ENCODE measurements around the gene SLA2.
"Not testable (repeated sequence)": the region's sequence is repeated elsewhere in the genome, so short reads cannot be mapped to it uniquely, and the experiment has no call there.

SLA2 gene

DNA sequence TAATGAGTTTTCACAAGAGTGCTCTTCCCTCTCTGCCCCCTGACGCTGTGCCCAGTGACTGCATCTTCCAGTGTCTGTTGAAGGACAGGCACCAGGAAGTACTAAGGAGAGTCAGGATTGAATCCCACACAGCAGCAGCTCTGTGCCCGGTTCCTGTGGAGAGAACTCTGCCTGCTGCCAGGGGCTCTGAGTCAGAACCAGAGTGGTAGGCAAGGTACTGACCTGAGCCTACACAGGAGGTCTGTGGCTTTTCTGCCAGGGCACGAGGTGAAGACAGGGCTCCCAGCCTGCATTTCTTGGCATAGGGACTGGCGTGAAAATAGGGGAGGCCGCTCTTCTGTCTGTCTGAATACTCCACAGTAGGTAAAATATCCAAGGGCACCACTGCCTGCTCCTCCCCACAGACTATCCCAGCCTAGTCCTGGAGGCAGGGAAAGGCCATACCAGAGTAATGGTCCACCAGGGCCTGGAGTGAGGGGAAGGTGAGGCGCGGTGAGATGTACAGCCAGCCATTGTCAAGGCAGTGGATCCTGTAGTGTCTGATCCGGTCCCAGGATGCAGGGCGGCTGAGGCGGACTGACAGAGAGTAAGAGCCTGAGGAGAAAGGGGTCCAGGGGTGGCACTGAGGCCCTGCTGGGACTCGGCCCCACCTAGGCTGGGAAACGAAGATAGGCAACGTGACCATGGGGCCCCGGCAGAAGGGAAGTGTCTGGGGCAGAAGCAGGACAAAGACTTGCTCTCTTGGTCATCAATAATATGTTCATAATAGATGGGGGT is 31.0 kb downstream of the SLA2 start:
- Histone ChIP-seq H3K4me3 (ENCODE audit: insufficient read depth, low read length, poor library complexity, severe bottlenecking) (no peak overlapping the region), H3K27ac (ENCODE audit: low read depth, low read length) (no peak overlapping the region), H3K9me2 (replicated peaks; ENCODE audit: insufficient read depth, low read length) (no peaks in the 10 kb centered on the region), H3K4me2 (ENCODE audit: low read depth, low read length, poor library complexity, severe bottlenecking) (no peak overlapping the region), H3K79me2 (ENCODE audit: insufficient read depth, low read length) (no peaks in the 10 kb centered on the region), H3K36me3 (ENCODE audit: low read length) (0 out of 2 replicates have a peak, but pooled peaks cover 6% of the 10 kb centered on the region), H3K9ac (ENCODE audit: low read length) (no peak overlapping the region), H3K9me3 (ENCODE audit: insufficient read depth, low read length) (no peaks in the 10 kb centered on the region), H4K20me1 (ENCODE audit: low read depth, low read length) (no peaks in the 10 kb centered on the region), H2AFZ (ENCODE audit: low read depth, low read length, severe bottlenecking) (no peak overlapping the region), H3K27me3 (ENCODE audit: low read length) (no peaks in the 10 kb centered on the region), H3F3A (ENCODE audit: insufficient read depth) (no peaks in the 10 kb centered on the region)
- TF ChIP-seq CTCF (IDR thresholded peaks at IDR 0.05; ENCODE audit: insufficient read depth, low read length, poor library complexity, severe bottlenecking) (no peak), EZH2phosphoT487 (conservative IDR thresholded peaks at IDR 0.05; ENCODE audit: low read length) (no peak)

GRCh38 chr20:36613974-36614373 is 32.0 kb downstream of the SLA2 start:
- Histone ChIP-seq H3K36me3 (ENCODE audit: low read length) (0 out of 2 replicates have a peak, but pooled peaks cover 6% of the 10 kb centered on the region), H3K4me3 (ENCODE audit: insufficient read depth, low read length, poor library complexity, severe bottlenecking) (no peak overlapping the region), H2AFZ (ENCODE audit: low read depth, low read length, severe bottlenecking) (no peak overlapping the region), H3K9me2 (replicated peaks; ENCODE audit: insufficient read depth, low read length) (no peaks in the 10 kb centered on the region), H3K9me3 (ENCODE audit: insufficient read depth, low read length) (no peaks in the 10 kb centered on the region), H3K9ac (ENCODE audit: low read length) (no peak overlapping the region), H3K4me2 (ENCODE audit: low read depth, low read length, poor library complexity, severe bottlenecking) (no peak overlapping the region), H3K27me3 (ENCODE audit: low read length) (no peaks in the 10 kb centered on the region), H3K79me2 (ENCODE audit: insufficient read depth, low read length) (no peaks in the 10 kb centered on the region), H3F3A (ENCODE audit: insufficient read depth) (no peaks in the 10 kb centered on the region), H3K27ac (ENCODE audit: low read depth, low read length) (no peak overlapping the region), H4K20me1 (ENCODE audit: low read depth, low read length) (no peaks in the 10 kb centered on the region)
- TF ChIP-seq CTCF (IDR thresholded peaks at IDR 0.05; ENCODE audit: insufficient read depth, low read length, poor library complexity, severe bottlenecking) (no peak), EZH2phosphoT487 (conservative IDR thresholded peaks at IDR 0.05; ENCODE audit: low read length) (no peak)

DNA sequence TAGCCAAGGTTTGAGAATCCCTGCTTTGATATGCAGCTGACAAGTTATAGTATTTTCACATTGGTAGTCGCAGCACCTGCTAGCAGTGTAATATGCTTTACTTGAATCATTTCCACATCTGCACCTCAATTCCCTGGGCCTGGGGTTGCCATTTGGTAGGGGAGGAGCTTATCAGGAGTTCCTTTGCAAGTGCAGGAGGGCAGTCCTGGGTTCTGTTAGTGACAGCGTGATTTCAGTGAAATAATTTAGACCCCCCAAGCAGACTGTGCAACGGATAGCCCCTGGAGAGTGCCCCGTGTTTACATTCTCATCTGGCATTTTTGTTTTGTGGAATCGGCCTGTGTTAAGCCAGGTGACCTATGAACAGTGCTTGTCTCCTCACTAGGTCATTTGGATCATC is 34.4 kb downstream of the SLA2 start:
- Histone ChIP-seq H2AFZ (ENCODE audit: low read depth, low read length, severe bottlenecking) (no peak overlapping the region), H3K36me3 (ENCODE audit: low read length) (peaks cover 8% of the 10 kb centered on the region; the same call in 1 of the 2 replicates), H3K4me3 (ENCODE audit: insufficient read depth, low read length, poor library complexity, severe bottlenecking) (no peak overlapping the region), H4K20me1 (ENCODE audit: low read depth, low read length) (peaks cover 9% of the 10 kb centered on the region; the same call in 1 of the 2 replicates), H3K4me2 (ENCODE audit: low read depth, low read length, poor library complexity, severe bottlenecking) (no peak overlapping the region), H3K9me2 (replicated peaks; ENCODE audit: insufficient read depth, low read length) (no peaks in the 10 kb centered on the region), H3K27ac (ENCODE audit: low read depth, low read length) (no peak overlapping the region), H3F3A (ENCODE audit: insufficient read depth) (no peaks in the 10 kb centered on the region), H3K79me2 (ENCODE audit: insufficient read depth, low read length) (peaks cover 20% of the 10 kb centered on the region), H3K9me3 (ENCODE audit: insufficient read depth, low read length) (no peaks in the 10 kb centered on the region), H3K9ac (ENCODE audit: low read length) (no peak overlapping the region), H3K27me3 (ENCODE audit: low read length) (no peaks in the 10 kb centered on the region)
- TF ChIP-seq EZH2phosphoT487 (conservative IDR thresholded peaks at IDR 0.05; ENCODE audit: low read length) (no peak), CTCF (IDR thresholded peaks at IDR 0.05; ENCODE audit: insufficient read depth, low read length, poor library complexity, severe bottlenecking) (no peak)

- H3K27me3 ChIP-seq (ENCODE audit: low read length); H3K9ac ChIP-seq (ENCODE audit: low read length); H3K4me2 ChIP-seq (ENCODE audit: low read depth, low read length, poor library complexity, severe bottlenecking); H3K9me3 ChIP-seq (ENCODE audit: insufficient read depth, low read length); H3K9me2 ChIP-seq (replicated peaks; ENCODE audit: insufficient read depth, low read length); H2AFZ ChIP-seq (ENCODE audit: low read depth, low read length, severe bottlenecking); H3K36me3 ChIP-seq (ENCODE audit: low read length); H3K27ac ChIP-seq (ENCODE audit: low read depth, low read length); H3K4me3 ChIP-seq (ENCODE audit: insufficient read depth, low read length, poor library complexity, severe bottlenecking): not testable (repeated sequence)
- Histone ChIP-seq H3K79me2 (ENCODE audit: insufficient read depth, low read length) (peaks cover 30% of the 10 kb centered on the region), H4K20me1 (ENCODE audit: low read depth, low read length) (peaks cover 12% of the 10 kb centered on the region; the same call in 1 of the 2 replicates), H3F3A (ENCODE audit: insufficient read depth) (peaks cover 16% of the 10 kb centered on the region)
Measured at GRCh38 chr20:36608388-36608728, 37.6 kb downstream of the SLA2 start.

All from SU-DHL-6 (cell line).